Measurements from ENCODE around the gene RNASEH1. TPM values are rescaled to one million over a fixed set of nuclear protein-coding genes. Genes with fewer than 3 reads are reported as not detected.

The RNASEH1 gene
- total and polyA plus RNA-seq, 10 of the 15 experiments (the other 5 are each of a cell fraction or from before 2014, with no cell fraction given): 18.2 to 68.5 (median 28.2) TPM

GRCh38 chr2:3558205-3559014, at the start of gene RNASEH1 (continued):
- TF ChIP-seq IRF5 (IDR thresholded peaks at IDR 0.05; ENCODE audit: borderline replicate concordance) (no peak), BCL3 (IDR thresholded peaks at IDR 0.05; ENCODE audit: borderline replicate concordance, insufficient read depth, low read depth, low read length, poor library complexity, severe bottlenecking) (no peak), ZNF687 (IDR thresholded peaks at IDR 0.05) (peak; percentile 63), JUND (IDR thresholded peaks at IDR 0.05; ENCODE audit: low read depth, low read length) (no peak; the same call in 1 of the 2 replicates), IKZF1 (conservative IDR thresholded peaks at IDR 0.05) (peak; percentile 92), TCF3 (IDR thresholded peaks at IDR 0.05; ENCODE audit: borderline replicate concordance, insufficient read depth, low read depth, low read length) (0 out of 2 replicates have a peak, but pooled peaks have one; percentile 4), SP1 (IDR thresholded peaks at IDR 0.05; ENCODE audit: low read depth, low read length) (peak; percentile 76), CBFB (IDR thresholded peaks at IDR 0.05; ENCODE audit: low read depth) (peak; percentile 57; the same call in 1 of the 2 replicates), ATF3 (IDR thresholded peaks at IDR 0.05; ENCODE audit: borderline replicate concordance, extremely low read depth, low read depth, low read length) (peak; percentile 75; the same call in 1 of the 2 replicates), GATAD2B (conservative IDR thresholded peaks at IDR 0.05; ENCODE audit: low read depth) (peak; percentile 50; the same call in 1 of the 2 replicates)
